Measurements from ENCODE around the gene FAM131B.

The FAM131B gene

DNA sequence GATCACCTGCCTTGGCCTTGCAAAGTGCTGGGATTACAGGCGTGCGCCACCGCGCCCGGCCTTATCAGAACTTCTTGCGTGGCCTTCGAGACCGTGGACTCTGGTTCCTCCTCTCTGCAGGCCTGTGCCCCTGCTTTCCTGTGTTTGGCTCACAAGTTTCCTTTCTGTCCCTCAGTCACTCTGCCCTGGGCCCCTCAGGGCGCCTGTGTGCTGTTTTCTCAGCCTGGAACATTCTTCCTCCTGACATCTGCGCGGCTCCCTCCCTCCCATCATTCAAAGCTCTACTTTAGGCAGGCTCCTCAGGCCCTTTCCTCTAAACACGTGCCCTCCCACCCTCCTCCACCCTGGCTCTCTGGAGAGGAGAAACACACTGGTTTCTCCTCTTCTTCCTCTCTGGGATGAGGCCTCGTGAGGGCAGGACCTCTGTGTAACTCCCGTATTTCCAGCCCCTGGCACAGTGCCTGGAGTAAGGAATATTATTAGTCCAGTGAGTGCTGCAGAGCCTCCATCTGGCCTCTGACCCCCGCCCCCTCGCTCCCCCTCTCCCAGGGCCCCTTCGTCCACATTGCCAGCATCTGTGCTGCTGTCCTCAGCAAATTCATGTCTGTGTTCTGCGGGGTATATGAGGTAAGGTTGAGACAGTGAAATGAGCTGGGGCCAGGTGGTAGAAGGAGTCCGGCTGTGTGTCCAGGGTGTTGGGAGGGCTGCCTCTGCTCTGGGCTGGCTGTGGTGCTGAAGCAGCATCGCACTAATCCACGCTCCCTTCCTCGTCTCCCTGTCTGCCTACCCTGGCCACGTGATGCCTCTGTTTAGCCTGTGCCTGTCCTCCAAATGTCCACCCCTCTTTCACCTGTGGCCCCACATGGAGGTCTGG, 39.5 kb downstream of the FAM131B start:
- no peak for DNase-seq (ENCODE audit: low read depth)

GRCh38 chr7:143321734-143322133, 40.8 kb downstream of the FAM131B start:
- no peak for DNase-seq (ENCODE audit: low read depth)

- no peak for DNase-seq (ENCODE audit: low read depth)
Observed at GRCh38 chr7:143321242-143321641, 41.3 kb downstream of the FAM131B start.

- no peak for DNase-seq (ENCODE audit: low read depth)
Observed at GRCh38 chr7:143320620-143321019, 41.9 kb downstream of the FAM131B start.

GRCh38 chr7:143318661-143319060, 43.9 kb downstream of the FAM131B start:
- DNase-seq (ENCODE audit: low read depth), result no peak

GRCh38 chr7:143316492-143316891, 46.0 kb downstream of the FAM131B start:
- no peak for DNase-seq (ENCODE audit: low read depth)

GRCh38 chr7:143315776-143316175, 46.7 kb downstream of the FAM131B start, which contains the start of gene CLCN1:
TSS of gene CLCN1 (plus strand) at chr7:143316111. CDS start at chr7:143316213, 102 bp downstream.
- DNase-seq (ENCODE audit: low read depth), result no peak

DNA sequence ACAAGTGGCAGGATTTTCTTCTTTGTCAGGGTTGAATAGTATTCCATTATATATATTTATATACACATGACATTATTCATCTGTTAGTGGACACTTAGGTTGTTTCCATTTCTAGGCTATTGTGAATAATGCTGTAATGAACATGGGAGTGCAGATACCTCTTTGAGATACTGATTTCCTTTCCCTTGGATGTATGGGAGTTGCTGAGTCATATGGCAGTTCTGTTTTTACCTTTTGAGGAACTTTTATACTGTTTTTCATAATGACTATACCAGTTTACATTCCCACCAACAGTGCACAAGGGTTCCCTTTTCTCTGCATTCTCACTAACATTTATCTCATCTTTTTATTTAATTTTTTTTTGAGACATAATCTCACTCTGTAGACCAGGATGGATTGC, 48.4 kb downstream of the FAM131B start:
- no peak for DNase-seq (ENCODE audit: low read depth)

DNA sequence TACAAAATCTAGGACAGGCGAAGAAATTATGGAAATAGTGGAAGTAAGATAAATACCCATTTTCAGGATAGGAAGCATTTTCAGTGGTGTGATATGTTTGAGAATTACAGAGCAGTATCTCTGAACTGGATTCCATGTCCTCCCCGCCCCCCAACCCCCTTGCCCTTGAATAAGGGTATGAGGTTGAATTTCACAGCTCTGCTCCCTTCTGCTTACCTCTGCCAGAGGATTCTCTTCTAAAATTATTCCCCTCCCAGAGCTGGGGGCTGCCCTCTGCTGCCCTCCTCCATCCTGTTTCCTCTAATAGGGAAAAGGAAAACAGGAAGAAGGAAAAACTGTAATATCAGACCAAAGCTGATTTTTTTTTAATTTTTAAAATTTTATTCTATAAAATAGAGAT, 53.9 kb downstream of the FAM131B start:
- no peak for DNase-seq (ENCODE audit: low read depth)

GRCh38 chr7:143305423-143306070, 57.0 kb downstream of the FAM131B start:
- peak; percentile 55 for DNase-seq (ENCODE audit: low read depth)

GRCh38 chr7:143304938-143305337, 57.6 kb downstream of the FAM131B start:
- DNase-seq (ENCODE audit: low read depth), result no peak

DNA sequence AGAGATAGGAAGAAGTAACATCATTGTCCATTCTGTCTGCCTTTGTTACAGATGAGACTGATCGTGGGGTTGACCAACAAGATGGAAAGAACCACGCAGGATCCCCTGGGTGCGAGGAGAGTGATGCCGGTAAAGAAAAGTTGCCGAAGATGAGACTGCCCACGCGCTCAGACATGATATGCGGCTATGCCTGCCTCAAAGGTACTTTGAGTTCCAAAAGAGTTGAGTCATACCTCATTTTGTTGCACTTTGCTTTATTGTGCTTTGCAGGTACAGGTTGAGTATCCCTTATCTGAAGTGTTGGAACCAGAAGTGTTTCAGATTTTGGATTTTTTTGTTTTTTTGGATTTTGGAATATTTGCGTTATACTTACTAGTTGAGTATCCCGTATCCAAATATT, 58.8 kb downstream of the FAM131B start:
- no peak for DNase-seq (ENCODE audit: low read depth)

Data from activated T-cell treated with anti-CD3 and anti-CD28 coated beads for 24 hours (primary cell).